Spleen (tissue), 7 donors: ENCODE measurements around the gene PSMG4.

ENCODE experiments used
- POLR2A ChIP-seq, 3 donors: fragments of 450-650 bp; IDR thresholded peaks; one replicate each; pipeline ENCODE4 v1.5.1; 2017; ENCODE audit warnings: antibody characterized with exemption in 3 of 3, mild to moderate bottlenecking in 1 of 3
- POLR2AphosphoS5 ChIP-seq, 3 donors: sonication (generic); formaldehyde crosslinking; IDR thresholded peaks; one replicate each; pipeline ENCODE4 v1.5.1; 2017; ENCODE audit warnings: antibody characterized with exemption in 3 of 3
- TF ChIP-seq, protein P1 (sequence below), 11 experiments: fragments of 200-600 bp in 7 of 11; fragments of 450-650 bp in 4 of 11; sonication (generic) in 4 of 11; IDR thresholded peaks in 8 of 11; conservative IDR thresholded peaks in 3 of 11; 1 replicate in 7 of 11; 2 replicates in 4 of 11; pipeline versions ENCODE4 v1.4.0 to v1.8.0; 2016 to 2021; ENCODE audit warnings: antibody characterized with exemption in 11 of 11, inconsistent platforms in 4 of 11, mild to moderate bottlenecking in 1 of 11
- donor health status: DM: no; HTN: no; CAD: no; lungs with moderate emphysema.
- donor health status: DM: no; HTN: no; CAD: no.
- donor health status: DM: no; HTN: no; CAD: no.

DNA sequence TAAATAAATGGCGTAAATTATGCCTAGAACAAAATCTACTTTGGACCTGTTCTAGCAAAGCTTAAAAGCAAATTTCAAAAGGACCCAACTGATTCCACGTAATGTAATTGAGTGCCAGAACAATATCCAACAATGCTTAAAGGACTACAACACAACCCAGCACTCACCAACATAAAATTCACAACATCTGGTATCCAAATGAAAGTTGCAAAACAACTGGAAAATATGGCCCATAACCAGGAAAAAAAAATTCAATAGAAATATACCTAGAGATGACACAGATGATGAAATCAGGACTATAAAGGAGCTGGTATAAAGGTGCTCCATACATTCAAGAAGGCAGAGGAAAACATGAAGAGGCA is 45.4 kb upstream of the PSMG4 start:
- TF ChIP-seq POLR2A (IDR thresholded peaks at IDR 0.05) (no peak), POLR2AphosphoS5 (IDR thresholded peaks at IDR 0.05) (no peak)
- TF ChIP-seq, protein P1, sequence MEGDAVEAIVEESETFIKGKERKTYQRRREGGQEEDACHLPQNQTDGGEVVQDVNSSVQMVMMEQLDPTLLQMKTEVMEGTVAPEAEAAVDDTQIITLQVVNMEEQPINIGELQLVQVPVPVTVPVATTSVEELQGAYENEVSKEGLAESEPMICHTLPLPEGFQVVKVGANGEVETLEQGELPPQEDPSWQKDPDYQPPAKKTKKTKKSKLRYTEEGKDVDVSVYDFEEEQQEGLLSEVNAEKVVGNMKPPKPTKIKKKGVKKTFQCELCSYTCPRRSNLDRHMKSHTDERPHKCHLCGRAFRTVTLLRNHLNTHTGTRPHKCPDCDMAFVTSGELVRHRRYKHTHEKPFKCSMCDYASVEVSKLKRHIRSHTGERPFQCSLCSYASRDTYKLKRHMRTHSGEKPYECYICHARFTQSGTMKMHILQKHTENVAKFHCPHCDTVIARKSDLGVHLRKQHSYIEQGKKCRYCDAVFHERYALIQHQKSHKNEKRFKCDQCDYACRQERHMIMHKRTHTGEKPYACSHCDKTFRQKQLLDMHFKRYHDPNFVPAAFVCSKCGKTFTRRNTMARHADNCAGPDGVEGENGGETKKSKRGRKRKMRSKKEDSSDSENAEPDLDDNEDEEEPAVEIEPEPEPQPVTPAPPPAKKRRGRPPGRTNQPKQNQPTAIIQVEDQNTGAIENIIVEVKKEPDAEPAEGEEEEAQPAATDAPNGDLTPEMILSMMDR (IDR thresholded peaks at IDR 0.05 in 8 of 11, conservative IDR thresholded peaks at IDR 0.05 in 3 of 11), result no peak
